Ascending aorta (tissue), 2 donors: ENCODE data around the gene SPATA17. TPM values are rescaled to one million over a fixed set of nuclear protein-coding genes. Genes with fewer than 3 reads are reported as not detected.

Experiments used
- DNase-seq, 2 donors: peaks; one replicate each; pipeline ENCODE4 v3.0.0-alpha.2; 2019; ENCODE audit warnings: low spot score in 2 of 2
- H3K27ac ChIP-seq, 2 donors: fragments of 200-600 bp; sonication (generic); one replicate each; pipeline ENCODE4 v1.5.1; 2016 to 2017; ENCODE audit warnings: mild to moderate bottlenecking in 1 of 2
- H3K27me3 ChIP-seq: fragments of 200-600 bp; sonication (generic); one replicate; pipeline ENCODE4 v1.5.1; 2017
- H3K36me3 ChIP-seq, 2 donors: fragments of 200-600 bp; sonication (generic); one replicate each; pipeline ENCODE4 v1.5.1; 2016
- H3K4me1 ChIP-seq, 2 donors: fragments of 200-600 bp; sonication (generic); one replicate each; pipeline ENCODE4 v1.5.1; 2016 to 2017; ENCODE audit warnings: mild to moderate bottlenecking in 1 of 2
- H3K4me3 ChIP-seq, 2 donors: fragments of 200-600 bp; sonication (generic); one replicate each; pipeline ENCODE4 v1.5.1; 2016 to 2017; ENCODE audit warnings: mild to moderate bottlenecking in 1 of 2
- H3K9me3 ChIP-seq, 2 donors: fragments of 200-600 bp; sonication (generic); one replicate each; pipeline ENCODE4 v1.5.1; 2016
- intact Hi-C: fragments of 100-400 bp; cut with DNase I; formaldehyde crosslinking; loops from one replicate; pipeline ENCODE4 v1.15.1; 2023
- total RNA-seq: library from RNA; depleted of rRNA; stranded (reverse); fragments of >200 nt; gene quantifications from one replicate; pipeline ENCODE4 v1.1.0, GENCODE V29; 2016
- TF ChIP-seq, protein P1 (sequence below), 3 experiments: fragments of 200-600 bp in 2 of 3; fragments of 450-650 bp in 1 of 3; sonication (generic) in 2 of 3; IDR thresholded peaks; one replicate each; pipeline ENCODE4 v1.5.1; 2016 to 2019; ENCODE audit warnings: antibody characterized with exemption in 3 of 3, mild to moderate bottlenecking in 1 of 3, moderate library complexity in 1 of 3

SPATA17 gene
- total RNA-seq, 1 donor from 2014 or later, result not detected

GRCh38 chr1:217770918-217771317 lies 139.8 kb downstream of the SPATA17 start:
- TF ChIP-seq, protein P1, sequence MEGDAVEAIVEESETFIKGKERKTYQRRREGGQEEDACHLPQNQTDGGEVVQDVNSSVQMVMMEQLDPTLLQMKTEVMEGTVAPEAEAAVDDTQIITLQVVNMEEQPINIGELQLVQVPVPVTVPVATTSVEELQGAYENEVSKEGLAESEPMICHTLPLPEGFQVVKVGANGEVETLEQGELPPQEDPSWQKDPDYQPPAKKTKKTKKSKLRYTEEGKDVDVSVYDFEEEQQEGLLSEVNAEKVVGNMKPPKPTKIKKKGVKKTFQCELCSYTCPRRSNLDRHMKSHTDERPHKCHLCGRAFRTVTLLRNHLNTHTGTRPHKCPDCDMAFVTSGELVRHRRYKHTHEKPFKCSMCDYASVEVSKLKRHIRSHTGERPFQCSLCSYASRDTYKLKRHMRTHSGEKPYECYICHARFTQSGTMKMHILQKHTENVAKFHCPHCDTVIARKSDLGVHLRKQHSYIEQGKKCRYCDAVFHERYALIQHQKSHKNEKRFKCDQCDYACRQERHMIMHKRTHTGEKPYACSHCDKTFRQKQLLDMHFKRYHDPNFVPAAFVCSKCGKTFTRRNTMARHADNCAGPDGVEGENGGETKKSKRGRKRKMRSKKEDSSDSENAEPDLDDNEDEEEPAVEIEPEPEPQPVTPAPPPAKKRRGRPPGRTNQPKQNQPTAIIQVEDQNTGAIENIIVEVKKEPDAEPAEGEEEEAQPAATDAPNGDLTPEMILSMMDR (IDR thresholded peaks at IDR 0.05), result no peak
- Histone ChIP-seq H3K4me1 (no peaks in the 10 kb centered on the region), H3K27ac (no peak overlapping the region), H3K27me3 (no peaks in the 10 kb centered on the region), H3K4me3 (no peak overlapping the region), H3K9me3 (no peaks in the 10 kb centered on the region), H3K36me3 (no peaks in the 10 kb centered on the region)
- intact Hi-C loops, result no loop called here
- DNase-seq, result no peak

DNA sequence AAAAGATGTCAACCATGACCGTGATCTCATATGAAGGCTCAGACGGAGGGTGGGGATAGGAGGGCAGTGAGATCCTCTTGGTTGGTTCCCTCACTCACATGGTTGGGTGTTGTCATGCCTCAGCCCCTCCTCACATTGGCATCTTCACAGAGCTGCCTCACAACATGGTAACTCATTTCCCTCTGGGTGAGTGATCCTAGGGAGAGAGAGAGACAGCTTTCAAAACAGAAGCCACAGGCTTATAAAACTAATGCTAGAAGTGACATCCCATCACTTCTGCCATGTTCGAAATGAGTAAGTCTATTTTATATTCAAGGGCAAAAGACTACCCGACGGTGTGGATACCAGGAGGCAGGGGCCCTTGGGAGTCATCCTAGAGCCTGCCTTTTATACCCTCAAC lies 145.5 kb downstream of the SPATA17 start:
- no peak overlapping the region for H3K27ac ChIP-seq
- H3K4me1 ChIP-seq, result no peaks in the 10 kb centered on the region
- DNase-seq, result no peak
- H3K27me3 ChIP-seq, result no peaks in the 10 kb centered on the region
- no peaks in the 10 kb centered on the region for H3K9me3 ChIP-seq
- TF ChIP-seq, protein P1 (IDR thresholded peaks at IDR 0.05), result no peak
- intact Hi-C loops, result no loop called here
- H3K36me3 ChIP-seq, result no peaks in the 10 kb centered on the region
- no peak overlapping the region for H3K4me3 ChIP-seq

DNA sequence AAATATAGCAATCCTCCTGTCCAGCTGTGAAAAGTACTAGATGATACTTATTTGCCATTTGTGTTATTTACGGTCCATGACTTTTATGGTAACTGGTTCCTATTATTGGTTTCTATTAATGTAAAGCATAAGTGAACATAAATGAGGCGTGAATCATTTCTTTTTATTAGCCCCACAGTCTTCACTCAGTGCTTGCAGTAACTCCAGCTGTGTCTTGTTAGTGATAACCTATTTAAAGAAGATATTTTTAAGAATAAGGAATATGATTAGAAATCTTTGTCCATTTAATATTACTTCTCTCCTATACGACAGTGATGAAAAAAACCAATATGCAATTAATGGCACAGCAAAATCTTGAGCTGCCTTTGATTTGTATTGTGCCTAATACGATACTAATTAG lies 149.9 kb downstream of the SPATA17 start:
- no peaks in the 10 kb centered on the region for H3K27me3 ChIP-seq
- intact Hi-C loops, result no loop called here
- no peak overlapping the region for H3K4me3 ChIP-seq
- DNase-seq, result no peak
- no peaks in the 10 kb centered on the region for H3K9me3 ChIP-seq
- no peak overlapping the region for H3K27ac ChIP-seq
- TF ChIP-seq, protein P1 (IDR thresholded peaks at IDR 0.05), result no peak
- no peaks in the 10 kb centered on the region for H3K4me1 ChIP-seq
- H3K36me3 ChIP-seq, result no peaks in the 10 kb centered on the region

DNA sequence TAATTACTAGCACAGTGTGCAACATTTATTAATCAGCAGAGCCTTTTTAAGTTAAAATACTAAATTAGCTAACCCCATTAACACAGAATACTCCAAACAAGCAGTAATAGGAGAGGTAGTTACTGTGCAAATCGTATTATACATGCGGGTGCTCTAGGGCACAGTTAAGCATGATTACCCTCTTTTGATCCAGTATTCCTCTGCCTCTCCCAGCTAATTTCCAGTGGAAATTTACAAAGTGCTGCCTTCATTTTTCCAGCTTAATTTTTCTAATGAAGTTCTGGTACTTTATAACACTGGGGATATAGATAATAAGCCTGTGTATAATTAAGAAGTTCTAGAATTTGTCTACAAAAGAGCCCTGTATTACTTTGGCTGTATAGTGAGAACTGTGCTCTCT lies 159.9 kb downstream of the SPATA17 start:
- TF ChIP-seq, protein P1 (IDR thresholded peaks at IDR 0.05), result no peak
- Histone ChIP-seq H3K27me3 (no peaks in the 10 kb centered on the region), H3K27ac (no peak overlapping the region), H3K4me3 (no peak overlapping the region), H3K36me3 (no peaks in the 10 kb centered on the region), H3K9me3 (no peaks in the 10 kb centered on the region), H3K4me1 (no peaks in the 10 kb centered on the region)
- DNase-seq, result no peak
- intact Hi-C loops, result no loop called here

DNA sequence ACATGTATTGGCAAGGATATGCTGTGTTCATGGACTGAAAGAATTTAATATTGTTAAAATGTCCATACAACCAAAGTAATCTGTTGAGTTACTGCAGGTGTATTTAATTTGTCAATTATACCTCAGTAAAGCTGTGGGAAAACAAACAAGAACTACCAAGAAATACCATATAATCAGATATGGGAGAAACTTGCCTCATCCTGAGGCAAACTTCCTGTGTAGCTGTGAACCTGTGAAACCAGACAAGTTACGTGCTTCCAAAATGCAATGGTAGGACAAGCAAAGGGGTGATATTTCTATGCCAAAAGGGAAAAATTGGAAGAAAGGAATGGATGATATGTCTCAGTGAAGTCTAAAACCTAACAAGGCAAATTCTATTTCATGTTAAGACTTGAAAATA lies 174.6 kb downstream of the SPATA17 start:
- H3K4me1 ChIP-seq, result no peaks in the 10 kb centered on the region
- TF ChIP-seq, protein P1 (IDR thresholded peaks at IDR 0.05), result no peak
- intact Hi-C loops, result no loop called here

DNA sequence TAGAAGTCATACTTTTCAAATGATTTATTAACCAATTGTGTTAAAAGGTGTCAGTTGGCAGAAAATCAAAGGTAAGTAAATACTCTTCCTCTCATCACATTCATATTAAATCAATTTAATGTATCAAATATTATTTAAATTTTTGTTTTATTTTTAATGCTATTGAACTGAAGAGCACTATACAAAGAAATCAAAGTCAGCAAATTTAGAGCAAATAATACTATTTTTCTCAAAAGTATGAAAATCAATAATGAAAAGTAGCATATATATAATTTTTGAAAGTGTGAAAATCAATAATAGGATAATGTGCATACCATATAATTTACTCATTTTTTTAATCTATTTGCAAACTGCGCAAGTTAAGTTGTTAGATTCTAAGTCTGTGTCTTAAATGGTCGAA lies 181.0 kb downstream of the SPATA17 start:
- intact Hi-C loops, result no loop called here
- Histone ChIP-seq H3K9me3 (peaks cover 0 to 2% of the 10 kb centered on the region in 2 donors), H3K27me3 (no peaks in the 10 kb centered on the region), H3K4me1 (no peaks in the 10 kb centered on the region), H3K4me3 (no peak overlapping the region), H3K36me3 (no peaks in the 10 kb centered on the region), H3K27ac (no peak overlapping the region)
- no peak for DNase-seq
- TF ChIP-seq, protein P1 (IDR thresholded peaks at IDR 0.05), result no peak

More for the DNA sequence above, 174.6 kb downstream of the SPATA17 start:
- Histone ChIP-seq H3K36me3 (no peaks in the 10 kb centered on the region), H3K27ac (no peak overlapping the region), H3K4me3 (no peak overlapping the region), H3K9me3 (no peaks in the 10 kb centered on the region), H3K27me3 (no peaks in the 10 kb centered on the region)
- DNase-seq, result no peak
